ENCODE data around the gene TRPM2.
"Not testable (repeated sequence)": the region's sequence is repeated elsewhere in the genome, so short reads cannot be mapped to it uniquely, and the experiment has no call there.

Gene TRPM2

DNA sequence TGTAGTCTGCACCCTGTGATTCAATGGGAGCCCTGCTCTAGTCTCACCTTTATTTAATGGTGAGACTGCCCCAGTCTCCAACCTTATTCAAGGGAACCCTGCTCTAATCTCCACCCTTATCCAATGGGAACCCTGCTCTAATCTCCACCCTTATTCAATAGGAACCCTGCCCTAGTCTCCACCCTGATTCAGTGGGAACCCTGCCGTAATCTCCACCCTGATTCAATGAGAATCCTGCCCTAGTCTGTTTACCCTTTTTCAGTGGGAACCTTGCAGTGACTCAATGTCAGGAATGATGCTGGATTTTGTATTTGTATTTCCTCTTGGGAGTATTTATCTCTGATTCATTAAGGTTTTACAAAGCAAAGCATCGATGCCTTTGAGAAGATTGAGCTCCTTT, 39.5 kb downstream of the TRPM2 start:
- TF ChIP-seq, protein P1, sequence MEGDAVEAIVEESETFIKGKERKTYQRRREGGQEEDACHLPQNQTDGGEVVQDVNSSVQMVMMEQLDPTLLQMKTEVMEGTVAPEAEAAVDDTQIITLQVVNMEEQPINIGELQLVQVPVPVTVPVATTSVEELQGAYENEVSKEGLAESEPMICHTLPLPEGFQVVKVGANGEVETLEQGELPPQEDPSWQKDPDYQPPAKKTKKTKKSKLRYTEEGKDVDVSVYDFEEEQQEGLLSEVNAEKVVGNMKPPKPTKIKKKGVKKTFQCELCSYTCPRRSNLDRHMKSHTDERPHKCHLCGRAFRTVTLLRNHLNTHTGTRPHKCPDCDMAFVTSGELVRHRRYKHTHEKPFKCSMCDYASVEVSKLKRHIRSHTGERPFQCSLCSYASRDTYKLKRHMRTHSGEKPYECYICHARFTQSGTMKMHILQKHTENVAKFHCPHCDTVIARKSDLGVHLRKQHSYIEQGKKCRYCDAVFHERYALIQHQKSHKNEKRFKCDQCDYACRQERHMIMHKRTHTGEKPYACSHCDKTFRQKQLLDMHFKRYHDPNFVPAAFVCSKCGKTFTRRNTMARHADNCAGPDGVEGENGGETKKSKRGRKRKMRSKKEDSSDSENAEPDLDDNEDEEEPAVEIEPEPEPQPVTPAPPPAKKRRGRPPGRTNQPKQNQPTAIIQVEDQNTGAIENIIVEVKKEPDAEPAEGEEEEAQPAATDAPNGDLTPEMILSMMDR (IDR thresholded peaks at IDR 0.05): no peak
- Histone ChIP-seq H3K27ac (no peak overlapping the region), H3K4me3 (no peak overlapping the region)
- DNase-seq (ENCODE audit: low spot score): no peak

DNA sequence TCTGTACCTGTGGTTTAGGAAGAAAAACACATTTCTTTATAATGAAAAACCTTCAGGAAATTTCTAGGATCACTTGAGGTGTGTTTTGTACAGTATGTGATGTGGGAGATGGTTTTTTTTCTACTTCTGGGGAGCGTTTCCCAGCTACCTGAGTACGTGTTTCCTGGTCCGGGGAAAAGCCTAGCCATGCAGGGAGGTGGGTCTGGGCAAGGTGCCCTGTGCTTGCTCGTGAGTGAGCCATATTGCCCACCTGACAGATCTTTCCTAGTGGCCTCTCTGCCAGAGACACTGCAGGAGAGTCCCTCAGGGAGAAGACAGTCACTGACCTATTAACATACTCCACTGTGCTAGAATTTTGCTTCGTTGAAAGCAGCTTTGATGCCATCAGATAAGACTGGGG, 41.3 kb downstream of the TRPM2 start:
- Histone ChIP-seq H3K27ac (no peak overlapping the region), H3K4me3 (no peak overlapping the region)
- no peak for DNase-seq (ENCODE audit: low spot score)
- TF ChIP-seq, protein P1 (IDR thresholded peaks at IDR 0.05): no peak

DNA sequence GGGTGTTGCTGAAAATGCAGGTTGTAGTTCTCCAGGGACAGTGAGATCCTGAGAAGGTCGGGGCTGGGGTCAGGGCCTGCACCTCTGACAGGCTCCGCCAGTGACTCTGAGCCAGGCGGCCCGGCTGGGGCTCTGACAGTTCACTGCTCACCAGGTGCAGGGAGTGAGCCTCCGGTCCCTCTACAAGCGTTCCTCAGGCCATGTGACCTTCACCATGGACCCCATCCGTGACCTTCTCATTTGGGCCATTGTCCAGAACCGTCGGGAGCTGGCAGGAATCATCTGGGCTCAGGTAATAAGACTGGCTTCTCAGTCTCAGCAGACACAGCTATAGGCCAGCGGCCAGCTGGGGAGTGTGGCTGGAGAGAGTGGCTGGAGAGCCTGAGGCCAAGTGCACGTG, 41.8 kb downstream of the TRPM2 start:
- DNase-seq (ENCODE audit: low spot score): no peak
- no peak overlapping the region for H3K27ac ChIP-seq
- H3K4me3 ChIP-seq: no peak overlapping the region
- TF ChIP-seq, protein P1 (IDR thresholded peaks at IDR 0.05): no peak

DNA sequence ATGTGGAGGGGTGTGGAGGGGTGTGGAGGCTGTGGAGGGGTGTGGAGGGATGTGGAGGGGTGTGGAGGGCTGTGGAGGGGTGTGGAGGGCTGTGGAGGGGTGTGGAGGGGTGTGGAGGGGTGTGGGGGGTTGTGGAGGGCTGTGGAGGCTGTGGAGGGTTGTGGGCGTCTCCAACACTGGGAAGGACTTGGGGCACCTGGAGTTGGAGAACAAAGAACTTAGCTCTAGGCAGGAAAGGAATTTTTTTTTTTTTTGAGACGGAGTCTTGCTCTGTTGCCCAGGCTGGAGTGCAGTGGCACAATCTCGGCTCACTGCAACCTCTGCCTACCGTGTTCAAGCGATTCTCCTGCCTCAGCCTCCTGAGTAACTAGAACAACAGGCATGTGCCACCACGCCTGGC, 43.4 kb downstream of the TRPM2 start:
- H3K27ac ChIP-seq; H3K4me3 ChIP-seq; DNase-seq (ENCODE audit: low spot score): not testable (repeated sequence)

DNA sequence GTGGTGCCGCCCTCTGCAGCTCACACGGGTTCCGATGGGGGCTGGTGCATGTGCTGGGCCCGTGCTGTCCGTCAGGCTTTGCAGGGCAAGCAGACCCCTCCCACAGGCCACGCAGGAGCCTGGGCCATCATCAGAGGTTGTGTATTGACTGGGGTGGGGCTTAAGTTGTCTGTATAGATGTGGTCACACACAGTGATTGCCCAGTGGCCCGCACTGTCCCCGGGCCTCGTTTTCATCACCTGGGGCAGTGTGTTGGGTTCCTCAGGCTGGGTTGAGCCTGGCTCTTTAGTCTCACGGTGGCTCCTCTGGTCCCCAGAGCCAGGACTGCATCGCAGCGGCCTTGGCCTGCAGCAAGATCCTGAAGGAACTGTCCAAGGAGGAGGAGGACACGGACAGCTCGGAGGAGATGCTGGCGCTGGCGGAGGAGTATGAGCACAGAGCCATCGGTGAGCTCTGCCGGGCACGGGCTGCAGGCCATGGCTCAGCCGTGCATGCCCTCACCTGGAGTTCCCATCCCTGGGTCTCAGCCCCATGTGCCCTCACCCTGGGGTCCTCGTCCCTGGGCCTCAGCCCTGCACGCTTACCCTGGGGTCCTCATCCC, 44.1 kb downstream of the TRPM2 start:
- TF ChIP-seq, protein P1 (IDR thresholded peaks at IDR 0.05): no peak
- H3K4me3 ChIP-seq: no peak overlapping the region
- no peak for DNase-seq (ENCODE audit: low spot score)
- H3K27ac ChIP-seq: no peak overlapping the region

DNA sequence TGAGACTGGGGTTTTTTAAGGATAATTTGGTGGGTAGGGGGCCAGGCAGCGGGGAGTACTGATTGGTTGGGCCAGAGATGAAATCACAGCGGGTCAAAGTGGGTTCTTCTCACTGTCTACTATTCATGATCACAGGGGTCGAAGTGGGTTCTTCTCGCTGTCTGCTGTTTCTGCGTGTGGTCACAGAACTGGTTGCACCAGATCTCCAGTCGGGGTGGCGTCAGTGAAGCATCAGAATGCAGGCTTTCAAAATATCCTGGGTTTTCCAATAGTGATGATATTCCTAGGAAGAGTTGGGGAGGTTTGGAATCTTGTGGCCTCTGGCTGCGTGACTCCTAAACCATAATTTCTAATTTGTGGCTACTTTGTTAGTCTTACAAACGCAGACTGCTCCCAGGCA, 45.1 kb downstream of the TRPM2 start:
- peak; percentile 55 for DNase-seq (ENCODE audit: low spot score)
- Histone ChIP-seq H3K4me3 (no peak overlapping the region), H3K27ac (no peak overlapping the region)
- TF ChIP-seq, protein P1 (IDR thresholded peaks at IDR 0.05): no peak

DNA sequence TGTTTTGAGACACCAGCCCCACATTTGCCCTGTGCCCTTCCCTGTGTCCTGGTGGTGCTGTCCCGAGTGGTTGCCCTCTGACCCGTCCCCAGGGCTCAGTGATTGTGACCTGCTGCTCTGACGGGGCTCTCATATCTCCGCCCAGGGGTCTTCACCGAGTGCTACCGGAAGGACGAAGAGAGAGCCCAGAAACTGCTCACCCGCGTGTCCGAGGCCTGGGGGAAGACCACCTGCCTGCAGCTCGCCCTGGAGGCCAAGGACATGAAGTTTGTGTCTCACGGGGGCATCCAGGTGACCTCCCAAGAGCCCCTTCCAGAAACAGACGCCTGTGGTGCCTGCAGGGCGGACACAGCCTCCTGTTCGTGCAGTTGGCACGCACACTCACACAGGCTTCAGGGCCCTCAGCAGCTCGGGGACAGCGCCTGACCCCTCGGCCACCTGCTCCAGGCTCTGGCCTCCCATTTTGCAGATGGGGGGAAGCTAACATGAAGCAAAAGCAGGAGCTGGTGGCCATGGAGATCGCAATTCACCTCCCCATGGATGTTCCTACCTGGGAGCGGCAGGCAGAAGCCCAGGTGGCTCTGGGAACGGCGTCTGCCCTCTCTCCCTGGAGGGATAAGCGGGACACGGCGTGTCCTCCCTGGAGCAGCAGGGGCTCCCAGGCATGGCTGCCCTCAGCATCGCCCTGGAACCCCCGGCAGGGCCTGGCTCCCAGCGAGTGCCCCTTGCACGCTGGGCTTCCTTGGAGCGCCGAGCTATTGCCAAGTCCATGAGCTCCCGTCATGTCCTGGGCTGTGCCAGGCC, 45.9 kb downstream of the TRPM2 start:
- TF ChIP-seq, protein P1 (IDR thresholded peaks at IDR 0.05): no peak

More for the DNA sequence above, 45.9 kb downstream of the TRPM2 start:
- no peak overlapping the region for H3K27ac ChIP-seq
- no peak overlapping the region for H3K4me3 ChIP-seq
- DNase-seq (ENCODE audit: low spot score): peak; percentile 52

Measured in coronary artery (tissue), 2 donors.